Liver (tissue), 9 donors: ENCODE data around the gene CORT. TPM values are rescaled to one million over a fixed set of nuclear protein-coding genes. Genes with fewer than 3 reads are reported as not detected.

ENCODE experiments used
- DNase-seq: peaks from one replicate; pipeline ENCODE4 v3.0.0-alpha.2; 2017; ENCODE audit warnings: low spot score
- H3K27ac ChIP-seq, 2 donors: one replicate each; pipeline ENCODE4 v1.7.0; 2013; ENCODE audit warnings: inconsistent platforms in 2 of 2, low read length in 2 of 2, control low read depth in 1 of 2, low read depth in 1 of 2, mild to moderate bottlenecking in 1 of 2
- H3K27me3 ChIP-seq, 4 donors: one replicate each; pipeline versions ENCODE4 v1.6.1 to v1.7.0; 2013; ENCODE audit warnings: low read length in 3 of 4, inconsistent platforms in 1 of 4, mild to moderate bottlenecking in 1 of 4, moderate library complexity in 1 of 4; ENCODE audit not compliant: control insufficient read depth in 4 of 4, insufficient read depth in 4 of 4
- H3K36me3 ChIP-seq, 4 donors: one replicate each; pipeline versions ENCODE4 v1.6.1 to v1.7.0; 2013; ENCODE audit warnings: low read length in 3 of 4, mild to moderate bottlenecking in 3 of 4, low read depth in 1 of 4, moderate library complexity in 1 of 4; ENCODE audit not compliant: control insufficient read depth in 4 of 4, insufficient read depth in 3 of 4
- H3K4me1 ChIP-seq, 4 donors: one replicate each; pipeline versions ENCODE4 v1.6.1 to v1.7.0; 2013; ENCODE audit warnings: low read length in 3 of 4, mild to moderate bottlenecking in 3 of 4, moderate library complexity in 1 of 4; ENCODE audit not compliant: control insufficient read depth in 4 of 4, insufficient read depth in 4 of 4
- H3K4me3 ChIP-seq, 3 donors: one replicate each; pipeline versions ENCODE4 v1.6.1 to v1.7.0; 2013; ENCODE audit warnings: low read length in 3 of 3, control low read depth in 1 of 3, low read depth in 1 of 3, mild to moderate bottlenecking in 1 of 3
- H3K9ac ChIP-seq, 2 donors: one replicate each; pipeline ENCODE4 v1.7.0; 2013; ENCODE audit warnings: low read length in 2 of 2, mild to moderate bottlenecking in 2 of 2, moderate library complexity in 2 of 2, control low read depth in 1 of 2, low read depth in 1 of 2
- H3K9me3 ChIP-seq, 4 donors: one replicate each; pipeline versions ENCODE4 v1.6.1 to v1.7.0; 2013; ENCODE audit warnings: low read length in 3 of 4; ENCODE audit not compliant: control insufficient read depth in 4 of 4
- EGR1 ChIP-seq, 2 donors: IDR thresholded peaks; 2 replicates each; pipeline ENCODE4 v1.6.1; 2016 to 2018; ENCODE audit warnings: antibody characterized with exemption in 2 of 2, low read depth in 2 of 2
- FOXA1 ChIP-seq: IDR thresholded peaks from 2 replicates; pipeline ENCODE4 v1.6.1; 2016; ENCODE audit warnings: antibody characterized with exemption
- FOXA2 ChIP-seq: IDR thresholded peaks from 2 replicates; pipeline ENCODE4 v1.6.1; 2016; ENCODE audit warnings: antibody characterized with exemption
- GABPA ChIP-seq, 2 donors: IDR thresholded peaks in 1 of 2; conservative IDR thresholded peaks in 1 of 2; 2 replicates each; pipeline ENCODE4 v1.6.1; 2016; ENCODE audit warnings: antibody characterized with exemption in 2 of 2, mild to moderate bottlenecking in 1 of 2, moderate library complexity in 1 of 2
- HNF4A ChIP-seq, 2 donors: conservative IDR thresholded peaks; 2 replicates each; pipeline ENCODE4 v1.6.1; 2016; ENCODE audit warnings: antibody characterized with exemption in 2 of 2, mild to moderate bottlenecking in 2 of 2
- HNF4G ChIP-seq: IDR thresholded peaks from 2 replicates; pipeline ENCODE4 v1.6.1; 2016; ENCODE audit warnings: antibody characterized with exemption
- JUND ChIP-seq, 2 donors: IDR thresholded peaks; 2 replicates each; pipeline ENCODE4 v1.6.1; 2016; ENCODE audit warnings: antibody characterized with exemption in 2 of 2
- MAX ChIP-seq: IDR thresholded peaks from 2 replicates; pipeline ENCODE4 v1.6.1; 2016; ENCODE audit warnings: antibody characterized with exemption
- NR2F2 ChIP-seq: IDR thresholded peaks from 2 replicates; pipeline ENCODE4 v1.6.1; 2016; ENCODE audit warnings: antibody characterized with exemption
- RAD21 ChIP-seq, 2 donors: IDR thresholded peaks; 2 replicates each; pipeline ENCODE4 v1.6.1; 2016; ENCODE audit warnings: antibody characterized with exemption in 2 of 2, mild to moderate bottlenecking in 2 of 2
- REST ChIP-seq: IDR thresholded peaks from 2 replicates; pipeline ENCODE4 v1.6.1; 2016; ENCODE audit warnings: antibody characterized with exemption, mild to moderate bottlenecking
- RXRA ChIP-seq, 2 donors: IDR thresholded peaks; 2 replicates each; pipeline ENCODE4 v1.6.1; 2017 to 2018; ENCODE audit warnings: antibody characterized with exemption in 2 of 2, mild to moderate bottlenecking in 1 of 2
- SP1 ChIP-seq: IDR thresholded peaks from 2 replicates; pipeline ENCODE4 v1.6.1; 2018; ENCODE audit warnings: antibody characterized with exemption, mild to moderate bottlenecking
- TAF1 ChIP-seq: conservative IDR thresholded peaks from 2 replicates; pipeline ENCODE4 v1.6.1; 2016; ENCODE audit warnings: antibody characterized with exemption, mild to moderate bottlenecking
- YY1 ChIP-seq: IDR thresholded peaks from 2 replicates; pipeline ENCODE4 v1.6.1; 2016; ENCODE audit warnings: antibody characterized with exemption, mild to moderate bottlenecking
- ZBTB33 ChIP-seq: IDR thresholded peaks from 2 replicates; pipeline ENCODE4 v1.6.1; 2016; ENCODE audit warnings: antibody characterized with exemption
- WGBS: extraction: QIAGEN DNeasy Blood & Tissue Kit; methylation state at CpG from one replicate; pipeline ENCODE4 v1.1.7; 2013; 5-methylcytosine and 5-hydroxymethylcytosine counted together
- polyA plus RNA-seq, 2 donors: library from polyadenylated mRNA; stranded (reverse) in 1 of 2; unstranded in 1 of 2; fragments of 200-250 nt in 1 of 2; fragments of >200 nt in 1 of 2; fragmentation: Nextera tagmentation in 1 of 2; extraction: Ambion mirVana in 1 of 2; gene quantifications; one replicate each; pipeline versions ENCODE4 v1.2.1 to v1.2.3, GENCODE V29; 2013 to 2015
- total RNA-seq, 2 donors: library from RNA; depleted of rRNA; stranded (reverse); fragments of >200 nt; gene quantifications; one replicate each; pipeline ENCODE4 v1.2.3, GENCODE V29; 2014
- TF ChIP-seq, protein P1 (sequence below): fragments of 150-350 bp; IDR thresholded peaks from 2 replicates; pipeline ENCODE4 v1.5.1; 2017; ENCODE audit warnings: improper control_type of control experiment, low read depth, low read length; ENCODE audit not compliant: missing input control
- TF ChIP-seq, protein P2 (sequence below): IDR thresholded peaks from 2 replicates; pipeline ENCODE4 v1.6.1; 2016; ENCODE audit warnings: antibody characterized with exemption
- donor health status: healthy.
- donor health status: healthy.
- donor health status: healthy.
- donor health status: healthy.
- donor health status: healthy.

CORT gene
- total and polyA plus RNA-seq, 4 donors, result 0.05 to 0.28 (median 0.13) TPM

- Histone ChIP-seq H3K4me3 (no peak overlapping the region), H3K4me1 (no peaks in the 10 kb centered on the region), H3K27me3 (no peaks in the 10 kb centered on the region), H3K9ac (no peak overlapping the region), H3K36me3 (peaks cover 0 to 5% (median 1%) of the 10 kb centered on the region in 4 donors), H3K9me3 (no peaks in the 10 kb centered on the region), H3K27ac (no peak overlapping the region)
- 93% methylated on average over 2 of the region's 2 CpGs for WGBS
- TF ChIP-seq, protein P1, sequence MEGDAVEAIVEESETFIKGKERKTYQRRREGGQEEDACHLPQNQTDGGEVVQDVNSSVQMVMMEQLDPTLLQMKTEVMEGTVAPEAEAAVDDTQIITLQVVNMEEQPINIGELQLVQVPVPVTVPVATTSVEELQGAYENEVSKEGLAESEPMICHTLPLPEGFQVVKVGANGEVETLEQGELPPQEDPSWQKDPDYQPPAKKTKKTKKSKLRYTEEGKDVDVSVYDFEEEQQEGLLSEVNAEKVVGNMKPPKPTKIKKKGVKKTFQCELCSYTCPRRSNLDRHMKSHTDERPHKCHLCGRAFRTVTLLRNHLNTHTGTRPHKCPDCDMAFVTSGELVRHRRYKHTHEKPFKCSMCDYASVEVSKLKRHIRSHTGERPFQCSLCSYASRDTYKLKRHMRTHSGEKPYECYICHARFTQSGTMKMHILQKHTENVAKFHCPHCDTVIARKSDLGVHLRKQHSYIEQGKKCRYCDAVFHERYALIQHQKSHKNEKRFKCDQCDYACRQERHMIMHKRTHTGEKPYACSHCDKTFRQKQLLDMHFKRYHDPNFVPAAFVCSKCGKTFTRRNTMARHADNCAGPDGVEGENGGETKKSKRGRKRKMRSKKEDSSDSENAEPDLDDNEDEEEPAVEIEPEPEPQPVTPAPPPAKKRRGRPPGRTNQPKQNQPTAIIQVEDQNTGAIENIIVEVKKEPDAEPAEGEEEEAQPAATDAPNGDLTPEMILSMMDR, result no peak
- TF ChIP-seq HNF4A (conservative IDR thresholded peaks at IDR 0.05), result no peak
- no peak for TF ChIP-seq ZBTB33
- no peak for TF ChIP-seq REST
- TF ChIP-seq EGR1 (IDR thresholded peaks at IDR 0.05; ENCODE audit: low read depth in 2 of 2), result no peak
- no peak for TF ChIP-seq GABPA (IDR thresholded peaks at IDR 0.05 in 1 of 2, conservative IDR thresholded peaks at IDR 0.05 in 1 of 2)
- no peak for TF ChIP-seq RXRA (IDR thresholded peaks at IDR 0.05)
- no peak for TF ChIP-seq YY1
- no peak for TF ChIP-seq HNF4G
- TF ChIP-seq FOXA1, result no peak
- no peak for TF ChIP-seq JUND (IDR thresholded peaks at IDR 0.05)
- TF ChIP-seq NR2F2, result no peak
- no peak for TF ChIP-seq RAD21 (IDR thresholded peaks at IDR 0.05)
- no peak for TF ChIP-seq FOXA2
- TF ChIP-seq MAX, result no peak
- TF ChIP-seq SP1, result no peak
- no peak for TF ChIP-seq TAF1
- TF ChIP-seq, protein P2, sequence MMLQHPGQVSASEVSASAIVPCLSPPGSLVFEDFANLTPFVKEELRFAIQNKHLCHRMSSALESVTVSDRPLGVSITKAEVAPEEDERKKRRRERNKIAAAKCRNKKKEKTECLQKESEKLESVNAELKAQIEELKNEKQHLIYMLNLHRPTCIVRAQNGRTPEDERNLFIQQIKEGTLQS, result no peak
- no peak for DNase-seq
These were observed 9.5 kb upstream of the CORT start for GRCh38 chr1:10440305-10440704.
